GM12874 (cell line): ENCODE results near the gene RNFT2.

Experiments
- TF ChIP-seq, protein P1 (sequence below): IDR thresholded peaks from 2 replicates; pipeline ENCODE4 v1.5.1; 2011; ENCODE audit warnings: low read depth, mild to moderate bottlenecking, control low read depth, low read length, moderate library complexity; ENCODE audit not compliant: insufficient read depth

RNFT2 gene

DNA sequence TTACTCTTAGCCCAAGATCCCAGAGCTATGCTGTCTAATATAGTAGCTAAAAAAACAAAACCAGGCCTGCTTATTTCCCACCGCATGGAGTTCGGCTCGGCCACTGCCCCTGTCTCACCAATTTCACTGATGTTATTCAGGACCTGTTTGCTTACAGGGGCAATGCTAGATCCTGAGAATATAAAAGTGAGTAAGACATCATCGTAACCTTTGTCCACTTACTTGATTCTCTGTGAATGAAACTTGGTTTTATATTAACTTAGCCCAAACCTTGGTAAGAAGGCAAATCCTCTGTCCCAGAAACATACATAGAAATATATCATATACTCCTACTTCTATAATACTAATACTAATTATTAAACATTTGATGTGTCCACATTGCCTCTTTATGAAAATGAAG is 56.6 kb downstream of the RNFT2 start:
- TF ChIP-seq, protein P1, sequence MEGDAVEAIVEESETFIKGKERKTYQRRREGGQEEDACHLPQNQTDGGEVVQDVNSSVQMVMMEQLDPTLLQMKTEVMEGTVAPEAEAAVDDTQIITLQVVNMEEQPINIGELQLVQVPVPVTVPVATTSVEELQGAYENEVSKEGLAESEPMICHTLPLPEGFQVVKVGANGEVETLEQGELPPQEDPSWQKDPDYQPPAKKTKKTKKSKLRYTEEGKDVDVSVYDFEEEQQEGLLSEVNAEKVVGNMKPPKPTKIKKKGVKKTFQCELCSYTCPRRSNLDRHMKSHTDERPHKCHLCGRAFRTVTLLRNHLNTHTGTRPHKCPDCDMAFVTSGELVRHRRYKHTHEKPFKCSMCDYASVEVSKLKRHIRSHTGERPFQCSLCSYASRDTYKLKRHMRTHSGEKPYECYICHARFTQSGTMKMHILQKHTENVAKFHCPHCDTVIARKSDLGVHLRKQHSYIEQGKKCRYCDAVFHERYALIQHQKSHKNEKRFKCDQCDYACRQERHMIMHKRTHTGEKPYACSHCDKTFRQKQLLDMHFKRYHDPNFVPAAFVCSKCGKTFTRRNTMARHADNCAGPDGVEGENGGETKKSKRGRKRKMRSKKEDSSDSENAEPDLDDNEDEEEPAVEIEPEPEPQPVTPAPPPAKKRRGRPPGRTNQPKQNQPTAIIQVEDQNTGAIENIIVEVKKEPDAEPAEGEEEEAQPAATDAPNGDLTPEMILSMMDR, result no peak

DNA sequence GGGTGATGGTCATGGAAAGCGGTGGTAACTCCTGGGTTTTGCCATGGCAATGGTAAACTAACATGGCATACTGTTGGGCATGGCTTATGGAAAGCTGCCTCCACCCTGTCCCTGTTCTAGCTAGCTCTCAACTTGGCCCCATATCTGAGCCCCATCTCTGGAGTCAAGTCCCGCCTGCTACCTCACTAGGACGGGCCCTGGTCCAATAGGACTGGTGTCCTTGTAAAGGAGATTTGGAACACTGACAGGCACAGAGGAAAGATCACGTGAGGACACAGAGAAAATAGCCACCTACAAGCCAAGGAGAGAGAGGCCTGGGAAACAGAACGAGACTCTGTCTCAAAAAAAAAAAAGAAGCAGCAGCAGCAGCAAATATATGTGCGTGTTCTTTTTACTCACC is 59.8 kb downstream of the RNFT2 start:
- TF ChIP-seq, protein P1, result no peak

DNA sequence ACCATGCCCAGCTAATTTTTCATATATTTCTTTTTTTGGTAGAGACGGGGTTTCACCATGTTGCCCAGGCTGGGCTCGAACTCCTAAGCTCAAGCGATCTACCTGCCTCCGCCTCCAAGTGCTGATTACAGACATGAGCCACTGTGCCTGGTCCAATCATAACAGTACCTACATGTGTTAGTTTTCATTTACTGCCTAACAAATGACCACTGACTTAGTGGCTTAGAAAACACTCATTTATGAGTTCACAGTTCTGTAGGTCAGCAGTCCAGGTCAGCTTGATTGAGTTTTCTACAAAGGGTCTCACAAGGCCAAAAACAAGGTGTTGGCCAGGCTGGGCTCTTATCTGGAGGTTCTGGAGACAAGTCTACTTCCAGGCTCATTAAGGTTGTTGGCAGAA is 60.6 kb downstream of the RNFT2 start:
- TF ChIP-seq, protein P1, result no peak

DNA sequence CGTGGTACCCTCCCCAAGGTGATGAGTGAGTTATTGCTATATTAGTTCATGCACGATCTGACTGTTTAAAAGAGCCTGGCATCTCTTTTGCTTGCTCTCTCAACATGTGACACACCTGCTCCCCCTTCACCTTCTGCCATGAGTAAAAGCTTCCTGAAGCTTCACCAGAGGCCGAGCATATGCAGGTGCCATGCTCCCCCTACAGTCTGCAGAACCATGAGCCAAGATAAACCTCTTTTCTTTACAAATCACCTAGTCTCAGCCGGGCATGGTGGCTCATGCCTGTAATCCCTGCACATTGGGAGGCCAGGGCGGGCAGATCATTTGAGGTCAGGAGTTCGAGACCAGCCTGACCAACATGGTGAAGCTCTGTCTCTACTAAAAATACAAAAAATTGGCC is 61.8 kb downstream of the RNFT2 start:
- TF ChIP-seq, protein P1, result no peak

DNA sequence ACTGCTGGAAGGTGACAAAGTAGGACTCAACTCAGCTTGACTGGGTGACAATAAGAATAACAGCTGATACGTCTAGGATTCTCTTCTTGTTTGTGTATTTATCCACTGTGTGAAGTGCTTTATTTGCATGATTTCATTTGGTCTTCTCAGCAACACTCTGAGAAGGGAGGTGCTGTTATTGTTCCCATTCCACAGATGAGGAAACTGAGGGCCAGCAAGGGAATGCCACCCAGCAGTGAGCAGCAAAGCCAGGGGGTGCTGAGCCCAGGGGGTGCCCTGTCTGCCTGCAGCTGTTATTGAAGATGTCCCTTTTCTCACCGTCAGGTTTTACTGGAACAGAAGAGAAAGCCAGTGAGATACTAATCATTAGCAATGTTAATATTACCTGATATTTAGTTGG is 62.8 kb downstream of the RNFT2 start:
- TF ChIP-seq, protein P1, result no peak

GRCh38 chr12:116802018-116802417 is 63.9 kb downstream of the RNFT2 start:
- TF ChIP-seq, protein P1, result no peak

GRCh38 chr12:116803013-116803736 is 65.1 kb downstream of the RNFT2 start:
- TF ChIP-seq, protein P1, result no peak
